IPS-NIHi7 (cell line): ENCODE results near the gene NCK1.

Experiments used
- DNase-seq: peaks from one replicate; pipeline ENCODE4 v3.0.0; 2012; ENCODE audit warnings: mixed read lengths; ENCODE audit errors: extremely low spot score

The NCK1 gene

GRCh38 chr3:136908297-136908696 lies 46.3 kb downstream of the NCK1 start:
- no peak for DNase-seq

GRCh38 chr3:136909187-136909586 lies 47.2 kb downstream of the NCK1 start:
- no peak for DNase-seq

GRCh38 chr3:136910697-136911096 lies 48.7 kb downstream of the NCK1 start:
- no peak for DNase-seq

GRCh38 chr3:136913168-136913567 lies 51.2 kb downstream of the NCK1 start:
- DNase-seq: no peak

GRCh38 chr3:136914739-136915138 lies 52.7 kb downstream of the NCK1 start:
- no peak for DNase-seq

- no peak for DNase-seq
Observed at GRCh38 chr3:136916223-136916622, 54.2 kb downstream of the NCK1 start.

GRCh38 chr3:136919799-136920580 lies 58.0 kb downstream of the NCK1 start:
- DNase-seq: no peak

- DNase-seq: no peak
Observed at GRCh38 chr3:136920904-136921611, 59.0 kb downstream of the NCK1 start.

GRCh38 chr3:136925425-136926190 lies 63.6 kb downstream of the NCK1 start:
- no peak for DNase-seq

- no peak for DNase-seq
Observed at GRCh38 chr3:136928240-136928639, 66.2 kb downstream of the NCK1 start.

GRCh38 chr3:136929977-136930670 lies 68.1 kb downstream of the NCK1 start:
- DNase-seq: no peak

GRCh38 chr3:136931606-136932005 lies 69.6 kb downstream of the NCK1 start:
- no peak for DNase-seq

- no peak for DNase-seq
Observed at GRCh38 chr3:136932523-136932922, 70.5 kb downstream of the NCK1 start.

- DNase-seq: no peak
Observed at GRCh38 chr3:136932978-136933772, 71.2 kb downstream of the NCK1 start.

GRCh38 chr3:136937175-136937574 lies 75.2 kb downstream of the NCK1 start:
- DNase-seq: no peak

GRCh38 chr3:136937851-136938250 lies 75.8 kb downstream of the NCK1 start:
- DNase-seq: no peak

- no peak for DNase-seq
Observed at GRCh38 chr3:136938334-136938733, 76.3 kb downstream of the NCK1 start.

- DNase-seq: no peak
Observed at GRCh38 chr3:136939489-136939888, 77.5 kb downstream of the NCK1 start.

- DNase-seq: no peak
Observed at GRCh38 chr3:136942803-136943202, 80.8 kb downstream of the NCK1 start.

- DNase-seq: no peak
Observed at GRCh38 chr3:136943436-136943835, 81.4 kb downstream of the NCK1 start.

- DNase-seq: no peak
Observed at GRCh38 chr3:136946978-136947377, 85.0 kb downstream of the NCK1 start.
